Stimulated activated CD4-positive, alpha-beta T cell treated with anti-CD3 and anti-CD28 coated beads, Interleukin-2, amount 100 ng/mL, for 24 hours (primary cell): ENCODE results near the gene MOV10.
A peak's percentile ranks its signal among the peaks of the same experiment; 100 is the strongest.
"Not testable (repeated sequence)": the region's sequence is repeated elsewhere in the genome, so short reads cannot be mapped to it uniquely, and the experiment has no call there.

Experiments
- DNase-seq, 2 donors: peaks; one replicate each; pipeline ENCODE4 v3.0.0-alpha.2; 2020

Gene MOV10

GRCh38 chr1:112714313-112715263, 40.1 kb downstream of the MOV10 start:
- DNase-seq = peak in 1 of 2 donors; percentile 27

- DNase-seq = peak; percentile 95 to 98
These were observed 41.0 kb downstream of the MOV10 start, which contains the start of gene PPM1J for GRCh38 chr1:112715264-112716053. TSS of gene PPM1J (minus strand) at chr1:112715332. CDS start at chr1:112715301, 31 bp downstream.

- peak; percentile 84 to 87 for DNase-seq
These were observed 41.8 kb downstream of the MOV10 start for GRCh38 chr1:112716133-112716720.

- no peak for DNase-seq
These were observed 42.9 kb downstream of the MOV10 start for GRCh38 chr1:112717263-112717873.

GRCh38 chr1:112718691-112719418, 44.4 kb downstream of the MOV10 start:
- peak; percentile 80 to 88 for DNase-seq

GRCh38 chr1:112719706-112720105, 45.2 kb downstream of the MOV10 start:
- DNase-seq = no peak

- DNase-seq = no peak
These were observed 46.3 kb downstream of the MOV10 start for GRCh38 chr1:112720800-112721199.

GRCh38 chr1:112721294-112721693, 46.8 kb downstream of the MOV10 start:
- not testable (repeated sequence) for DNase-seq

GRCh38 chr1:112721966-112722524, 47.6 kb downstream of the MOV10 start:
- DNase-seq = no peak

- peak in 1 of 2 donors; percentile 29 for DNase-seq
These were observed 48.4 kb downstream of the MOV10 start for GRCh38 chr1:112722601-112723510.

GRCh38 chr1:112723511-112723839, 49.0 kb downstream of the MOV10 start:
- no peak for DNase-seq

- not testable (repeated sequence) for DNase-seq
These were observed 49.8 kb downstream of the MOV10 start for GRCh38 chr1:112724240-112724639.

GRCh38 chr1:112727716-112728115, 53.3 kb downstream of the MOV10 start:
- DNase-seq = no peak

- not testable (repeated sequence) for DNase-seq
These were observed 54.0 kb downstream of the MOV10 start for GRCh38 chr1:112728306-112728971.

- not testable (repeated sequence) for DNase-seq
These were observed 54.6 kb downstream of the MOV10 start for GRCh38 chr1:112729011-112729410.

- DNase-seq = no peak
These were observed 55.5 kb downstream of the MOV10 start for GRCh38 chr1:112729909-112730308.

- no peak for DNase-seq
These were observed 57.0 kb downstream of the MOV10 start for GRCh38 chr1:112731451-112731850.

- no peak for DNase-seq
These were observed 61.3 kb downstream of the MOV10 start for GRCh38 chr1:112735752-112736151.

- no peak for DNase-seq
These were observed 63.1 kb downstream of the MOV10 start for GRCh38 chr1:112737573-112737972.
